HepG2 (cell line): ENCODE data around the gene DLG1. TPM values are rescaled to one million over a fixed set of nuclear protein-coding genes. Genes with fewer than 3 reads are reported as not detected.

Source experiments
- ATAC-seq: fragments of 200-7000 bp; cut with Tn5 transposase; 3 replicates; pipeline ENCODE4 v1.9.1; 2020; ENCODE audit warnings: mild to moderate bottlenecking, moderate library complexity
- BruUV-seq: library from RNA; stranded (reverse); fragments of 400-500 nt; replicated peaks from 2 replicates; lab custom pipeline; 2021; lab: Mats Ljungman, UMichigan
- CTCF ChIA-PET: fragments of 300-600 bp; formaldehyde crosslinking; extraction: SDS; loops from one replicate; lab custom pipeline; 2021; ENCODE audit warnings: low total read pairs, inconsistent platforms, low intra/inter-chr PET ratio; lab: Yijun Ruan, JAX
- POLR2A ChIA-PET: fragments of 350-600 bp; sonication (Branson Sonifier 250); formaldehyde crosslinking; loops from one replicate; lab custom pipeline; 2020; ENCODE audit warnings: antibody characterized with exemption, inconsistent platforms; lab: Yijun Ruan, JAX
- DNase-seq: peaks from one replicate; pipeline ENCODE4 v3.0.0-alpha.2; 2015; ENCODE audit warnings: low spot score
- FAIRE-seq: peaks from 3 replicates; lab custom pipeline; 2011; peaks lifted over from hg19 to GRCh38; lab: Jason Lieb, UNC
- H2AFZ ChIP-seq: one replicate; pipeline ENCODE4 v1.6.1; 2011; ENCODE audit warnings: low read length, inconsistent platforms
- H3K27ac ChIP-seq: fragments of 300-600 bp; 3 replicates; pipeline ENCODE4 v1.8.0; 2011; ENCODE audit warnings: mixed run types, mild to moderate bottlenecking, mixed read lengths, low read length, inconsistent platforms; ENCODE audit not compliant: insufficient read depth; ENCODE audit errors: extremely low read length
- H3K27me3 ChIP-seq, 2 experiments: fragments of 200-600 bp in 1 of 2; 2 replicates in 1 of 2; 3 replicates in 1 of 2; pipeline versions ENCODE4 v1.6.0 to v1.8.0; 2011; ENCODE audit warnings: low read length in 2 of 2, mild to moderate bottlenecking in 2 of 2, moderate library complexity in 2 of 2, inconsistent platforms in 1 of 2; ENCODE audit not compliant: insufficient read depth in 2 of 2, control insufficient read depth in 1 of 2
- H3K36me3 ChIP-seq, 2 experiments: fragments of 200-600 bp in 1 of 2; replicated peaks in 1 of 2; 2 replicates in 1 of 2; 3 replicates in 1 of 2; pipeline versions ENCODE4 v1.5.1 to v1.8.0; 2011; ENCODE audit warnings: low read length in 2 of 2, inconsistent platforms in 1 of 2; ENCODE audit not compliant: insufficient read depth in 2 of 2, control insufficient read depth in 1 of 2
- H3K4me1 ChIP-seq: 2 replicates; pipeline ENCODE4 v1.5.1; 2012; ENCODE audit warnings: low read length, inconsistent platforms; ENCODE audit not compliant: insufficient read depth
- H3K4me2 ChIP-seq: 2 replicates; pipeline ENCODE4 v1.6.0; 2011; ENCODE audit warnings: low read depth, low read length, inconsistent platforms
- H3K4me3 ChIP-seq, 3 experiments: fragments of 200-600 bp in 1 of 3; sonication (generic), shearing (Covaris generic) in 1 of 3; replicated peaks in 1 of 3; 2 replicates each; pipeline ENCODE4 v1.5.1; 2011 to 2016; ENCODE audit warnings: low read length in 3 of 3, inconsistent platforms in 2 of 3, low read depth in 2 of 3, mild to moderate bottlenecking in 2 of 3, control low read depth in 1 of 3, mixed read lengths in 1 of 3; ENCODE audit not compliant: insufficient read depth in 1 of 3
- H3K79me2 ChIP-seq: one replicate; pipeline ENCODE4 v1.6.1; 2011; ENCODE audit warnings: low read length, inconsistent platforms; ENCODE audit not compliant: insufficient read depth
- H3K9ac ChIP-seq: 2 replicates; pipeline ENCODE4 v1.6.0; 2011; ENCODE audit warnings: mild to moderate bottlenecking, low read depth, low read length, inconsistent platforms; ENCODE audit not compliant: insufficient read depth
- H3K9me3 ChIP-seq: 2 replicates; pipeline ENCODE4 v1.5.1; 2012; ENCODE audit warnings: mild to moderate bottlenecking, low read length
- H4K20me1 ChIP-seq: 2 replicates; pipeline ENCODE4 v1.6.0; 2011; ENCODE audit warnings: inconsistent platforms, mild to moderate bottlenecking, low read length, moderate library complexity; ENCODE audit not compliant: insufficient read depth
- ATAD3A ChIP-seq: sonication (generic); formaldehyde crosslinking; IDR thresholded peaks from 2 replicates; pipeline ENCODE4 v1.4.0; 2020; ENCODE audit warnings: missing genetic modification reagents
- GFI1 ChIP-seq: sonication (generic); formaldehyde crosslinking; IDR thresholded peaks from 2 replicates; pipeline ENCODE4 v1.5.0; 2020; ENCODE audit warnings: missing genetic modification reagents, mild to moderate bottlenecking, borderline replicate concordance
- STAT6 ChIP-seq: sonication (generic); formaldehyde crosslinking; IDR thresholded peaks from 2 replicates; pipeline ENCODE4 v1.4.0; 2020; ENCODE audit warnings: missing genetic modification reagents, mild to moderate bottlenecking, borderline replicate concordance
- ZEB1 ChIP-seq: IDR thresholded peaks from 2 replicates; pipeline ENCODE4 v1.6.1; 2012; ENCODE audit warnings: mild to moderate bottlenecking, low read depth, inconsistent platforms; ENCODE audit not compliant: insufficient replicate concordance
- ZFP90 ChIP-seq: sonication (generic); formaldehyde crosslinking; IDR thresholded peaks from 2 replicates; pipeline ENCODE4 v1.8.0; 2022; ENCODE audit warnings: missing genetic modification reagents, mild to moderate bottlenecking, inconsistent platforms, borderline replicate concordance
- ZNF160 ChIP-seq: sonication (generic); formaldehyde crosslinking; IDR thresholded peaks from 2 replicates; pipeline ENCODE4 v1.8.0; 2022; ENCODE audit warnings: mild to moderate bottlenecking, inconsistent platforms, missing genetic modification reagents
- ZNF232 ChIP-seq: sonication (generic); formaldehyde crosslinking; IDR thresholded peaks from 2 replicates; pipeline ENCODE4 v1.4.0; 2020; ENCODE audit warnings: missing genetic modification reagents, borderline replicate concordance
- ZNF878 ChIP-seq: sonication (generic); formaldehyde crosslinking; IDR thresholded peaks from 2 replicates; pipeline ENCODE4 v1.8.1; 2023; ENCODE audit warnings: mild to moderate bottlenecking, missing genetic modification reagents, moderate library complexity
- WGBS: methylation state at CpG from one replicate; pipeline ENCODE4 v1.1.6; 2017; ENCODE audit warnings: low lambda C conversion rate; 5-methylcytosine and 5-hydroxymethylcytosine counted together
- in situ Hi-C: cut with HindIII; loops from 2 replicates; pipeline ENCODE4 v1.10.0; 2017; ENCODE audit warnings: low pct_unique_long_range_greater_than_20kb; ENCODE audit not compliant: extremely low pct_ligation_motif_present
- intact Hi-C: fragments of 100-400 bp; cut with micrococcal nuclease; formaldehyde crosslinking; loops from one replicate; pipeline ENCODE4 v1.10.0; 2022; ENCODE audit not compliant: unreplicated experiment
- polyA plus RNA-seq, 8 experiments: library from polyadenylated mRNA; depleted of rRNA in 3 of 8; stranded (reverse) in 7 of 8; unstranded in 1 of 8; fragments of >200 nt; fragmentation: Illumina TruSeq in 4 of 8; extraction: Trizol in 4 of 8; gene quantifications; 2 replicates each; pipeline versions ENCODE4 v1.2.1 to v1.2.3, GENCODE V29; 2011 to 2016; ENCODE audit warnings: low read depth in 4 of 8, missing spikeins in 1 of 8, mixed read lengths in 1 of 8; ENCODE audit not compliant: insufficient read depth in 1 of 8
- total RNA-seq, 5 experiments: library from RNA; depleted of rRNA; stranded (reverse); fragments of >200 nt; fragmentation: Illumina TruSeq; extraction: Trizol; gene quantifications; 2 replicates each; pipeline ENCODE4 v1.2.3, GENCODE V29; 2016; ENCODE audit warnings: low read depth in 1 of 5
- TF ChIP-seq, protein P1 (sequence below): sonication (generic); formaldehyde crosslinking; IDR thresholded peaks from 2 replicates; pipeline ENCODE4 v1.5.1; 2020; ENCODE audit warnings: mild to moderate bottlenecking, missing genetic modification reagents, moderate library complexity

The DLG1 gene
- total and polyA plus RNA-seq, 2 of the 13 experiments (the other 11 are each of a cell fraction or from before 2014, with no cell fraction given), result 30.5 to 104 TPM

- CTCF ChIA-PET, result no interaction called here
- Histone ChIP-seq H3K27ac (no peak overlapping the region), H3K4me3 (no peak overlapping the region), H3K9ac (no peak overlapping the region), H2AFZ (no peak overlapping the region), H3K36me3 (no peaks in the 10 kb centered on the region), H3K4me2 (no peak overlapping the region), H3K9me3 (no peaks in the 10 kb centered on the region), H4K20me1 (no peaks in the 10 kb centered on the region), H3K4me1 (peaks cover 43% of the 10 kb centered on the region), H3K79me2 (no peaks in the 10 kb centered on the region), H3K27me3 (no peaks in the 10 kb centered on the region)
- no peak for FAIRE-seq
- no peak for ATAC-seq
- no TSS peak for BruUV-seq
- 73% methylated on average over 17 of the region's 17 CpGs for WGBS
- no peak for TF ChIP-seq GFI1
- TF ChIP-seq ZNF232 (CRISPR knock-in tag), result no peak
- no peak for TF ChIP-seq ZEB1
- TF ChIP-seq ZNF878 (CRISPR knock-in tag), result no peak
- TF ChIP-seq ZNF160 (CRISPR knock-in tag), result no peak
- in situ Hi-C loops, result loop anchor here (25.0 kb wide), 1 partner anchor 516 kb away; no protein-coding TSS in a partner anchor
- no peak for DNase-seq
- intact Hi-C loops, result no loop called here
- POLR2A ChIA-PET, result no interaction called here
Measured at GRCh38 chr3:196996454-196997265, 301.8 kb downstream of the DLG1 start.

- peak; percentile 40 for ATAC-seq
- TF ChIP-seq ATAD3A (CRISPR knock-in tag), result no peak
- no peak for TF ChIP-seq ZFP90 (CRISPR knock-in tag)
- TF ChIP-seq STAT6 (CRISPR knock-in tag), result no peak
- TF ChIP-seq, protein P1, sequence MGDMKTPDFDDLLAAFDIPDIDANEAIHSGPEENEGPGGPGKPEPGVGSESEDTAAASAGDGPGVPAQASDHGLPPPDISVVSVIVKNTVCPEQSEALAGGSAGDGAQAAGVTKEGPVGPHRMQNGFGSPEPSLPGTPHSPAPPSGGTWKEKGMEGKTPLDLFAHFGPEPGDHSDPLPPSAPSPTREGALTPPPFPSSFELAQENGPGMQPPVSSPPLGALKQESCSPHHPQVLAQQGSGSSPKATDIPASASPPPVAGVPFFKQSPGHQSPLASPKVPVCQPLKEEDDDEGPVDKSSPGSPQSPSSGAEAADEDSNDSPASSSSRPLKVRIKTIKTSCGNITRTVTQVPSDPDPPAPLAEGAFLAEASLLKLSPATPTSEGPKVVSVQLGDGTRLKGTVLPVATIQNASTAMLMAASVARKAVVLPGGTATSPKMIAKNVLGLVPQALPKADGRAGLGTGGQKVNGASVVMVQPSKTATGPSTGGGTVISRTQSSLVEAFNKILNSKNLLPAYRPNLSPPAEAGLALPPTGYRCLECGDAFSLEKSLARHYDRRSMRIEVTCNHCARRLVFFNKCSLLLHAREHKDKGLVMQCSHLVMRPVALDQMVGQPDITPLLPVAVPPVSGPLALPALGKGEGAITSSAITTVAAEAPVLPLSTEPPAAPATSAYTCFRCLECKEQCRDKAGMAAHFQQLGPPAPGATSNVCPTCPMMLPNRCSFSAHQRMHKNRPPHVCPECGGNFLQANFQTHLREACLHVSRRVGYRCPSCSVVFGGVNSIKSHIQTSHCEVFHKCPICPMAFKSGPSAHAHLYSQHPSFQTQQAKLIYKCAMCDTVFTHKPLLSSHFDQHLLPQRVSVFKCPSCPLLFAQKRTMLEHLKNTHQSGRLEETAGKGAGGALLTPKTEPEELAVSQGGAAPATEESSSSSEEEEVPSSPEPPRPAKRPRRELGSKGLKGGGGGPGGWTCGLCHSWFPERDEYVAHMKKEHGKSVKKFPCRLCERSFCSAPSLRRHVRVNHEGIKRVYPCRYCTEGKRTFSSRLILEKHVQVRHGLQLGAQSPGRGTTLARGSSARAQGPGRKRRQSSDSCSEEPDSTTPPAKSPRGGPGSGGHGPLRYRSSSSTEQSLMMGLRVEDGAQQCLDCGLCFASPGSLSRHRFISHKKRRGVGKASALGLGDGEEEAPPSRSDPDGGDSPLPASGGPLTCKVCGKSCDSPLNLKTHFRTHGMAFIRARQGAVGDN (CRISPR knock-in tag), result peak; percentile 50
Measured at GRCh38 chr3:196995646-196996355, 302.6 kb downstream of the DLG1 start.

More at GRCh38 chr3:196995646-196996355, 302.6 kb downstream of the DLG1 start:
- Histone ChIP-seq H3K79me2 (no peaks in the 10 kb centered on the region), H3K4me1 (peaks cover 51% of the 10 kb centered on the region), H2AFZ (no peak overlapping the region), H4K20me1 (no peaks in the 10 kb centered on the region), H3K4me2 (peak overlapping the region; percentile 31), H3K27me3 (no peaks in the 10 kb centered on the region), H3K9ac (no peak overlapping the region), H3K27ac (no peak overlapping the region), H3K9me3 (no peaks in the 10 kb centered on the region), H3K4me3 (peak overlapping the region in 1 of 3 experiments; percentile 13; a peak in 1 of 6 replicates), H3K36me3 (no peaks in the 10 kb centered on the region)
- BruUV-seq, result no TSS peak
- POLR2A ChIA-PET, result no interaction called here
- 55% methylated on average over 11 of the region's 14 CpGs for WGBS
- intact Hi-C loops, result no loop called here
- in situ Hi-C loops, result loop anchor here (25.0 kb wide), 1 partner anchor 516 kb away; no protein-coding TSS in a partner anchor
- CTCF ChIA-PET, result no interaction called here
- FAIRE-seq, result no peak
- DNase-seq, result no peak
